HepG2 (cell line): Measurements from ENCODE around the gene TNIP3. TPM values are rescaled to one million over a fixed set of nuclear protein-coding genes. Genes with fewer than 3 reads are reported as not detected.

Source experiments
- ATAC-seq: fragments of 200-7000 bp; cut with Tn5 transposase; 3 replicates; pipeline ENCODE4 v1.9.1; 2020; ENCODE audit warnings: mild to moderate bottlenecking, moderate library complexity
- BruUV-seq: library from RNA; stranded (reverse); fragments of 400-500 nt; replicated peaks from 2 replicates; lab custom pipeline; 2021; lab: Mats Ljungman, UMichigan
- CTCF ChIA-PET: fragments of 300-600 bp; formaldehyde crosslinking; extraction: SDS; loops from one replicate; lab custom pipeline; 2021; ENCODE audit warnings: low total read pairs, inconsistent platforms, low intra/inter-chr PET ratio; lab: Yijun Ruan, JAX
- POLR2A ChIA-PET: fragments of 350-600 bp; sonication (Branson Sonifier 250); formaldehyde crosslinking; loops from one replicate; lab custom pipeline; 2020; ENCODE audit warnings: antibody characterized with exemption, inconsistent platforms; lab: Yijun Ruan, JAX
- DNase-seq: peaks from one replicate; pipeline ENCODE4 v3.0.0-alpha.2; 2015; ENCODE audit warnings: low spot score
- FAIRE-seq: peaks from 3 replicates; lab custom pipeline; 2011; peaks lifted over from hg19 to GRCh38; lab: Jason Lieb, UNC
- H2AFZ ChIP-seq: one replicate; pipeline ENCODE4 v1.6.1; 2011; ENCODE audit warnings: low read length, inconsistent platforms
- H3K27ac ChIP-seq: fragments of 300-600 bp; 3 replicates; pipeline ENCODE4 v1.8.0; 2011; ENCODE audit warnings: mixed run types, mild to moderate bottlenecking, mixed read lengths, low read length, inconsistent platforms; ENCODE audit not compliant: insufficient read depth; ENCODE audit errors: extremely low read length
- H3K27me3 ChIP-seq, 2 experiments: fragments of 200-600 bp in 1 of 2; 2 replicates in 1 of 2; 3 replicates in 1 of 2; pipeline versions ENCODE4 v1.6.0 to v1.8.0; 2011; ENCODE audit warnings: low read length in 2 of 2, mild to moderate bottlenecking in 2 of 2, moderate library complexity in 2 of 2, inconsistent platforms in 1 of 2; ENCODE audit not compliant: insufficient read depth in 2 of 2, control insufficient read depth in 1 of 2
- H3K36me3 ChIP-seq, 2 experiments: fragments of 200-600 bp in 1 of 2; replicated peaks in 1 of 2; 2 replicates in 1 of 2; 3 replicates in 1 of 2; pipeline versions ENCODE4 v1.5.1 to v1.8.0; 2011; ENCODE audit warnings: low read length in 2 of 2, inconsistent platforms in 1 of 2; ENCODE audit not compliant: insufficient read depth in 2 of 2, control insufficient read depth in 1 of 2
- H3K4me1 ChIP-seq: 2 replicates; pipeline ENCODE4 v1.5.1; 2012; ENCODE audit warnings: low read length, inconsistent platforms; ENCODE audit not compliant: insufficient read depth
- H3K4me2 ChIP-seq: 2 replicates; pipeline ENCODE4 v1.6.0; 2011; ENCODE audit warnings: low read depth, low read length, inconsistent platforms
- H3K4me3 ChIP-seq, 3 experiments: fragments of 200-600 bp in 1 of 3; sonication (generic), shearing (Covaris generic) in 1 of 3; replicated peaks in 1 of 3; 2 replicates each; pipeline ENCODE4 v1.5.1; 2011 to 2016; ENCODE audit warnings: low read length in 3 of 3, inconsistent platforms in 2 of 3, low read depth in 2 of 3, mild to moderate bottlenecking in 2 of 3, control low read depth in 1 of 3, mixed read lengths in 1 of 3; ENCODE audit not compliant: insufficient read depth in 1 of 3
- H3K79me2 ChIP-seq: one replicate; pipeline ENCODE4 v1.6.1; 2011; ENCODE audit warnings: low read length, inconsistent platforms; ENCODE audit not compliant: insufficient read depth
- H3K9ac ChIP-seq: 2 replicates; pipeline ENCODE4 v1.6.0; 2011; ENCODE audit warnings: mild to moderate bottlenecking, low read depth, low read length, inconsistent platforms; ENCODE audit not compliant: insufficient read depth
- H3K9me3 ChIP-seq: 2 replicates; pipeline ENCODE4 v1.5.1; 2012; ENCODE audit warnings: mild to moderate bottlenecking, low read length
- H4K20me1 ChIP-seq: 2 replicates; pipeline ENCODE4 v1.6.0; 2011; ENCODE audit warnings: inconsistent platforms, mild to moderate bottlenecking, low read length, moderate library complexity; ENCODE audit not compliant: insufficient read depth
- ADNP ChIP-seq: sonication (generic); formaldehyde crosslinking; IDR thresholded peaks from 2 replicates; pipeline ENCODE4 v1.4.0; 2020; ENCODE audit warnings: missing genetic modification reagents
- AKAP8 ChIP-seq: sonication (generic); formaldehyde crosslinking; IDR thresholded peaks from 2 replicates; pipeline ENCODE4 v1.5.1; 2020; ENCODE audit warnings: mild to moderate bottlenecking, missing genetic modification reagents
- BCLAF1 ChIP-seq: fragments of 450-650 bp; IDR thresholded peaks from 2 replicates; pipeline ENCODE4 v1.6.1; 2017; ENCODE audit warnings: mild to moderate bottlenecking
- GPN1 ChIP-seq: sonication (generic); formaldehyde crosslinking; IDR thresholded peaks from 2 replicates; pipeline ENCODE4 v1.5.1; 2020; ENCODE audit warnings: missing genetic modification reagents, borderline replicate concordance
- HMGXB3 ChIP-seq: sonication (generic); formaldehyde crosslinking; IDR thresholded peaks from 2 replicates; pipeline ENCODE4 v1.4.0; 2020; ENCODE audit warnings: missing genetic modification reagents, borderline replicate concordance
- MATR3 ChIP-seq: sonication (generic); formaldehyde crosslinking; IDR thresholded peaks from 2 replicates; pipeline ENCODE4 v1.4.0; 2020; ENCODE audit warnings: missing genetic modification reagents
- PAF1 ChIP-seq: IDR thresholded peaks from 2 replicates; pipeline ENCODE4 v1.6.1; 2016; ENCODE audit warnings: missing genetic modification reagents, missing compliant biosample characterization
- RAD21 ChIP-seq: fragments of 450-650 bp; formaldehyde crosslinking; IDR thresholded peaks from 2 replicates; pipeline ENCODE4 v1.5.0; 2020; ENCODE audit warnings: mild to moderate bottlenecking
- ZNF354B ChIP-seq: sonication (generic); formaldehyde crosslinking; IDR thresholded peaks from 2 replicates; pipeline ENCODE4 v1.8.0; 2022; ENCODE audit warnings: mild to moderate bottlenecking, missing genetic modification reagents
- ZNF558 ChIP-seq: sonication (generic); formaldehyde crosslinking; IDR thresholded peaks from 2 replicates; pipeline ENCODE4 v1.9.0; 2022; ENCODE audit warnings: mild to moderate bottlenecking, missing genetic modification reagents, borderline replicate concordance
- ZNF572 ChIP-seq: sonication (generic); formaldehyde crosslinking; IDR thresholded peaks from 2 replicates; pipeline ENCODE4 v1.5.1; 2020; ENCODE audit warnings: mild to moderate bottlenecking, missing genetic modification reagents
- ZNF691 ChIP-seq: sonication (generic); formaldehyde crosslinking; IDR thresholded peaks from 2 replicates; pipeline ENCODE4 v1.4.0; 2020; ENCODE audit warnings: missing genetic modification reagents, low read depth, mild to moderate bottlenecking, borderline replicate concordance
- WGBS: methylation state at CpG from one replicate; pipeline ENCODE4 v1.1.6; 2017; ENCODE audit warnings: low lambda C conversion rate; 5-methylcytosine and 5-hydroxymethylcytosine counted together
- in situ Hi-C: cut with HindIII; loops from 2 replicates; pipeline ENCODE4 v1.10.0; 2017; ENCODE audit warnings: low pct_unique_long_range_greater_than_20kb; ENCODE audit not compliant: extremely low pct_ligation_motif_present
- intact Hi-C: fragments of 100-400 bp; cut with micrococcal nuclease; formaldehyde crosslinking; loops from one replicate; pipeline ENCODE4 v1.10.0; 2022; ENCODE audit not compliant: unreplicated experiment
- polyA plus RNA-seq, 8 experiments: library from polyadenylated mRNA; depleted of rRNA in 3 of 8; stranded (reverse) in 7 of 8; unstranded in 1 of 8; fragments of >200 nt; fragmentation: Illumina TruSeq in 4 of 8; extraction: Trizol in 4 of 8; gene quantifications; 2 replicates each; pipeline versions ENCODE4 v1.2.1 to v1.2.3, GENCODE V29; 2011 to 2016; ENCODE audit warnings: low read depth in 4 of 8, missing spikeins in 1 of 8, mixed read lengths in 1 of 8; ENCODE audit not compliant: insufficient read depth in 1 of 8
- total RNA-seq, 5 experiments: library from RNA; depleted of rRNA; stranded (reverse); fragments of >200 nt; fragmentation: Illumina TruSeq; extraction: Trizol; gene quantifications; 2 replicates each; pipeline ENCODE4 v1.2.3, GENCODE V29; 2016; ENCODE audit warnings: low read depth in 1 of 5
- TF ChIP-seq, protein P1 (sequence below): sonication (generic); formaldehyde crosslinking; IDR thresholded peaks from 2 replicates; pipeline ENCODE4 v1.4.0; 2020; ENCODE audit warnings: missing genetic modification reagents

TNIP3 gene
- total and polyA plus RNA-seq, 2 of the 13 experiments (the other 11 are each of a cell fraction or from before 2014, with no cell fraction given): not detected

- no TSS peak for BruUV-seq
- in situ Hi-C loops (loop anchor here (5.0 kb wide), 1 partner anchor 60 kb away; no protein-coding TSS in a partner anchor), intact Hi-C loops (loop anchor here (1.0 to 10.0 kb wide), 3 partner anchors 60 to 543 kb away; no protein-coding TSS in a partner anchor)
- FAIRE-seq: no peak
- Histone ChIP-seq H3K4me1 (no peaks in the 10 kb centered on the region), H3K36me3 (no peaks in the 10 kb centered on the region), H3K4me2 (no peak overlapping the region), H3K27me3 (no peaks in the 10 kb centered on the region; a peak in 1 of 5 replicates), H3K4me3 (no peak overlapping the region), H2AFZ (no peak overlapping the region), H4K20me1 (no peaks in the 10 kb centered on the region), H3K9me3 (no peaks in the 10 kb centered on the region), H3K79me2 (no peaks in the 10 kb centered on the region), H3K27ac (no peak overlapping the region), H3K9ac (no peak overlapping the region)
- no peak for DNase-seq
- CTCF ChIA-PET: interaction anchor here (4.2 kb wide), 1 partner anchor 60 kb away, joined by 24 read pairs; no protein-coding TSS in a partner anchor
- WGBS: 44% methylated on average over 11 of the region's 11 CpGs
- ATAC-seq: no peak
- POLR2A ChIA-PET: no interaction called here
- TF ChIP-seq HMGXB3 (no peak), ZNF558 (CRISPR knock-in tag) (no peak), MATR3 (CRISPR knock-in tag) (no peak), ZNF572 (no peak), GPN1 (CRISPR knock-in tag) (no peak), ZNF354B (no peak), ZNF691 (CRISPR knock-in tag) (no peak), AKAP8 (CRISPR knock-in tag) (no peak), BCLAF1 (no peak), ADNP (CRISPR knock-in tag) (no peak), RAD21 (no peak), PAF1 (CRISPR knock-in tag) (no peak)
- TF ChIP-seq, protein P1, sequence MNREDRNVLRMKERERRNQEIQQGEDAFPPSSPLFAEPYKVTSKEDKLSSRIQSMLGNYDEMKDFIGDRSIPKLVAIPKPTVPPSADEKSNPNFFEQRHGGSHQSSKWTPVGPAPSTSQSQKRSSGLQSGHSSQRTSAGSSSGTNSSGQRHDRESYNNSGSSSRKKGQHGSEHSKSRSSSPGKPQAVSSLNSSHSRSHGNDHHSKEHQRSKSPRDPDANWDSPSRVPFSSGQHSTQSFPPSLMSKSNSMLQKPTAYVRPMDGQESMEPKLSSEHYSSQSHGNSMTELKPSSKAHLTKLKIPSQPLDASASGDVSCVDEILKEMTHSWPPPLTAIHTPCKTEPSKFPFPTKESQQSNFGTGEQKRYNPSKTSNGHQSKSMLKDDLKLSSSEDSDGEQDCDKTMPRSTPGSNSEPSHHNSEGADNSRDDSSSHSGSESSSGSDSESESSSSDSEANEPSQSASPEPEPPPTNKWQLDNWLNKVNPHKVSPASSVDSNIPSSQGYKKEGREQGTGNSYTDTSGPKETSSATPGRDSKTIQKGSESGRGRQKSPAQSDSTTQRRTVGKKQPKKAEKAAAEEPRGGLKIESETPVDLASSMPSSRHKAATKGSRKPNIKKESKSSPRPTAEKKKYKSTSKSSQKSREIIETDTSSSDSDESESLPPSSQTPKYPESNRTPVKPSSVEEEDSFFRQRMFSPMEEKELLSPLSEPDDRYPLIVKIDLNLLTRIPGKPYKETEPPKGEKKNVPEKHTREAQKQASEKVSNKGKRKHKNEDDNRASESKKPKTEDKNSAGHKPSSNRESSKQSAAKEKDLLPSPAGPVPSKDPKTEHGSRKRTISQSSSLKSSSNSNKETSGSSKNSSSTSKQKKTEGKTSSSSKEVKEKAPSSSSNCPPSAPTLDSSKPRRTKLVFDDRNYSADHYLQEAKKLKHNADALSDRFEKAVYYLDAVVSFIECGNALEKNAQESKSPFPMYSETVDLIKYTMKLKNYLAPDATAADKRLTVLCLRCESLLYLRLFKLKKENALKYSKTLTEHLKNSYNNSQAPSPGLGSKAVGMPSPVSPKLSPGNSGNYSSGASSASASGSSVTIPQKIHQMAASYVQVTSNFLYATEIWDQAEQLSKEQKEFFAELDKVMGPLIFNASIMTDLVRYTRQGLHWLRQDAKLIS (CRISPR knock-in tag): no peak
Observed at GRCh38 chr4:121192013-121192412, 27.9 kb upstream of the TNIP3 start.
